ENCODE data around the gene RNF11. TPM values are rescaled to one million over a fixed set of nuclear protein-coding genes. Genes with fewer than 3 reads are reported as not detected.

The RNF11 gene
- total RNA-seq, 1 experiment from 2014 or later: 110 TPM

- DNase-seq (ENCODE audit: low spot score): no peak
Measured at GRCh38 chr1:51295926-51296325, 59.9 kb downstream of the RNF11 start.

GRCh38 chr1:51296383-51297357, 60.6 kb downstream of the RNF11 start:
- DNase-seq (ENCODE audit: low spot score): peak; percentile 75

GRCh38 chr1:51297401-51298321, 61.6 kb downstream of the RNF11 start:
- no peak for DNase-seq (ENCODE audit: low spot score)

GRCh38 chr1:51298322-51298705, 62.2 kb downstream of the RNF11 start:
- DNase-seq (ENCODE audit: low spot score): no peak

GRCh38 chr1:51299185-51299885, 63.3 kb downstream of the RNF11 start:
- no peak for DNase-seq (ENCODE audit: low spot score)

- no peak for DNase-seq (ENCODE audit: low spot score)
Measured at GRCh38 chr1:51299981-51300670, 64.1 kb downstream of the RNF11 start.

- DNase-seq (ENCODE audit: low spot score): no peak
Measured at GRCh38 chr1:51301152-51301843, 65.2 kb downstream of the RNF11 start.

GRCh38 chr1:51301844-51302162, 65.7 kb downstream of the RNF11 start:
- no peak for DNase-seq (ENCODE audit: low spot score)

- DNase-seq (ENCODE audit: low spot score): no peak
Measured at GRCh38 chr1:51302270-51302669, 66.2 kb downstream of the RNF11 start.

- DNase-seq (ENCODE audit: low spot score): no peak
Measured at GRCh38 chr1:51302746-51303145, 66.7 kb downstream of the RNF11 start.

GRCh38 chr1:51303315-51303714, 67.2 kb downstream of the RNF11 start:
- no peak for DNase-seq (ENCODE audit: low spot score)

- DNase-seq (ENCODE audit: low spot score): peak; percentile 22
Measured at GRCh38 chr1:51303751-51304251, 67.7 kb downstream of the RNF11 start.

GRCh38 chr1:51304360-51304759, 68.3 kb downstream of the RNF11 start:
- DNase-seq (ENCODE audit: low spot score): no peak

GRCh38 chr1:51305371-51305823, 69.3 kb downstream of the RNF11 start:
- no peak for DNase-seq (ENCODE audit: low spot score)

GRCh38 chr1:51306950-51307349, 70.9 kb downstream of the RNF11 start:
- no peak for DNase-seq (ENCODE audit: low spot score)

GRCh38 chr1:51308636-51309035, 72.6 kb downstream of the RNF11 start:
- no peak for DNase-seq (ENCODE audit: low spot score)

GRCh38 chr1:51309291-51309690, 73.2 kb downstream of the RNF11 start:
- no peak for DNase-seq (ENCODE audit: low spot score)

- no peak for DNase-seq (ENCODE audit: low spot score)
Measured at GRCh38 chr1:51310871-51311613, 75.0 kb downstream of the RNF11 start.

- DNase-seq (ENCODE audit: low spot score): no peak
Measured at GRCh38 chr1:51311826-51312225, 75.8 kb downstream of the RNF11 start.

- DNase-seq (ENCODE audit: low spot score): no peak
Measured at GRCh38 chr1:51312718-51313117, 76.6 kb downstream of the RNF11 start.
